Endothelial cell of umbilical vein (primary cell): ENCODE measurements around the gene TAS2R8. TPM values are rescaled to one million over a fixed set of nuclear protein-coding genes. Genes with fewer than 3 reads are reported as not detected.

Source experiments
- BruUV-seq: library from RNA; stranded (reverse); fragments of 400-500 nt; replicated peaks from 2 replicates; lab custom pipeline; 2021; lab: Mats Ljungman, UMichigan
- CTCF ChIA-PET: fragments of 300-600, 350-600 bp; sonication (Branson Sonifier 250); formaldehyde crosslinking; loops from one replicate; lab custom pipeline; 2021; ENCODE audit warnings: antibody characterized with exemption, inconsistent platforms; lab: Charles Lee
- POLR2A ChIA-PET: fragments of 300-600, 350-600 bp; sonication (Branson Sonifier 250); formaldehyde crosslinking; loops from one replicate; lab custom pipeline; 2021; ENCODE audit warnings: antibody characterized with exemption, inconsistent platforms; lab: Charles Lee
- DNase-seq: peaks from one replicate; pipeline ENCODE4 v3.0.0-alpha.2; 2011; ENCODE audit warnings: low read depth, low spot score
- FAIRE-seq: peaks from 2 replicates; lab custom pipeline; 2011; peaks lifted over from hg19 to GRCh38; lab: Jason Lieb, UNC
- H2AFZ ChIP-seq: 2 replicates; pipeline ENCODE4 v1.6.0; 2012; ENCODE audit warnings: low read depth, low read length, control low read depth, inconsistent platforms
- H3K27ac ChIP-seq: 2 replicates; pipeline ENCODE4 v1.5.1; 2011; ENCODE audit warnings: low read depth, mild to moderate bottlenecking, control low read depth, low read length, moderate library complexity; ENCODE audit not compliant: insufficient read depth
- H3K27me3 ChIP-seq, 2 experiments: 2 replicates each; pipeline versions ENCODE4 v1.6.0 to v1.6.1; 2011; ENCODE audit warnings: low read length in 2 of 2, mixed read lengths in 1 of 2; ENCODE audit not compliant: control insufficient read depth in 2 of 2, insufficient read depth in 2 of 2
- H3K36me3 ChIP-seq, 2 experiments: 2 replicates in 1 of 2; 3 replicates in 1 of 2; pipeline ENCODE4 v1.5.1; 2011; ENCODE audit warnings: low read length in 2 of 2, mild to moderate bottlenecking in 1 of 2, moderate library complexity in 1 of 2; ENCODE audit not compliant: control insufficient read depth in 2 of 2, insufficient read depth in 2 of 2; ENCODE audit errors: extremely low read depth in 1 of 2
- H3K4me1 ChIP-seq: 3 replicates; pipeline ENCODE4 v1.5.1; 2011; ENCODE audit warnings: mild to moderate bottlenecking, low read length; ENCODE audit not compliant: control insufficient read depth, insufficient read depth; ENCODE audit errors: extremely low read depth
- H3K4me2 ChIP-seq: 2 replicates; pipeline ENCODE4 v1.6.1; 2011; ENCODE audit warnings: low read length, control low read depth, mixed read lengths; ENCODE audit not compliant: insufficient read depth
- H3K4me3 ChIP-seq, 3 experiments: fragments of 200-600 bp in 1 of 3; sonication (generic), shearing (Covaris generic) in 1 of 3; replicated peaks in 1 of 3; 2 replicates each; pipeline ENCODE4 v1.5.1; 2011 to 2016; ENCODE audit warnings: control low read depth in 3 of 3, low read length in 3 of 3, mild to moderate bottlenecking in 2 of 3, inconsistent platforms in 1 of 3, low read depth in 1 of 3, moderate library complexity in 1 of 3; ENCODE audit not compliant: insufficient read depth in 1 of 3
- H3K79me2 ChIP-seq: 2 replicates; pipeline ENCODE4 v1.6.0; 2012; ENCODE audit warnings: low read length, inconsistent platforms; ENCODE audit not compliant: control insufficient read depth, insufficient read depth
- H3K9ac ChIP-seq: replicated peaks from 2 replicates; pipeline ENCODE3; 2011; ENCODE audit warnings: low read length, control low read depth; ENCODE audit not compliant: insufficient read depth; ENCODE audit errors: extremely low read depth
- H3K9me1 ChIP-seq: replicated peaks from 3 replicates; pipeline ENCODE4 v1.6.0; 2011; ENCODE audit warnings: mild to moderate bottlenecking, low read length; ENCODE audit not compliant: control insufficient read depth, insufficient read depth; ENCODE audit errors: extremely low read depth
- H3K9me3 ChIP-seq: replicated peaks from 2 replicates; pipeline ENCODE4 v1.5.1; 2012; ENCODE audit warnings: low read length, inconsistent platforms; ENCODE audit not compliant: control insufficient read depth, insufficient read depth
- H4K20me1 ChIP-seq: replicated peaks from 2 replicates; pipeline ENCODE3; 2011; ENCODE audit warnings: mild to moderate bottlenecking, low read length; ENCODE audit not compliant: control insufficient read depth, insufficient read depth; ENCODE audit errors: extremely low read depth
- EZH2 ChIP-seq: IDR thresholded peaks from 2 replicates; pipeline ENCODE4 v1.6.1; 2012; ENCODE audit warnings: borderline replicate concordance, low read depth, mild to moderate bottlenecking, moderate library complexity, low read length, inconsistent platforms; ENCODE audit not compliant: severe bottlenecking
- FOS ChIP-seq: IDR thresholded peaks from 2 replicates; pipeline ENCODE4 v1.6.1; 2011; ENCODE audit warnings: mild to moderate bottlenecking, low read length, moderate library complexity, borderline replicate concordance; ENCODE audit not compliant: insufficient read depth
- GATA2 ChIP-seq: IDR thresholded peaks from 2 replicates; pipeline ENCODE4 v1.7.0; 2011; ENCODE audit warnings: low read depth, mild to moderate bottlenecking, moderate library complexity, mixed read lengths, low read length; ENCODE audit not compliant: insufficient read length, insufficient read depth
- JUN ChIP-seq: IDR thresholded peaks from 2 replicates; pipeline ENCODE4 v1.6.1; 2011; ENCODE audit warnings: borderline replicate concordance, low read depth; ENCODE audit not compliant: insufficient read length, insufficient read depth
- MAX ChIP-seq: IDR thresholded peaks from 2 replicates; pipeline ENCODE4 v1.6.1; 2011; ENCODE audit not compliant: insufficient read depth, insufficient read length
- MYC ChIP-seq: IDR thresholded peaks from one replicate; pipeline ENCODE4 v1.6.1; 2011; ENCODE audit warnings: mild to moderate bottlenecking, low read depth, low read length
- POLR2A ChIP-seq: IDR thresholded peaks from 2 replicates; pipeline ENCODE4 v1.6.1; 2012; ENCODE audit warnings: low read depth, mild to moderate bottlenecking, control low read depth, low read length
- POLR2AphosphoS5 ChIP-seq: IDR thresholded peaks from 2 replicates; pipeline ENCODE4 v1.6.1; 2012; ENCODE audit warnings: low read depth, mild to moderate bottlenecking, control low read depth, low read length, moderate library complexity; ENCODE audit not compliant: insufficient read depth
- dilution Hi-C: fragments of 300-500 bp; cut with MboI; formaldehyde crosslinking; loops from one replicate; pipeline ENCODE4 v1.15.0; 2019; ENCODE audit warnings: low sequenced_read_pairs; ENCODE audit not compliant: extremely low pct_ligation_motif_present
- intact Hi-C: fragments of 100-400 bp; cut with micrococcal nuclease; formaldehyde crosslinking; loops from one replicate; pipeline ENCODE4 v1.10.0; 2022
- polyA plus RNA-seq, 4 experiments: library from polyadenylated mRNA; depleted of rRNA in 3 of 4; stranded (reverse) in 3 of 4; unstranded in 1 of 4; fragments of >200 nt; gene quantifications; 2 replicates each; pipeline versions ENCODE4 v1.2.1 to v1.2.3, GENCODE V29; 2011 to 2012; ENCODE audit warnings: missing spikeins in 1 of 4
- total RNA-seq: library from RNA; stranded (reverse); gene quantifications from 2 replicates; pipeline ENCODE4 v1.2.3, GENCODE V29; 2021
- TF ChIP-seq, protein P1 (sequence below), 2 donors: IDR thresholded peaks; 1 replicate in 1 of 2; 2 replicates in 1 of 2; pipeline ENCODE4 v1.5.1; 2011; ENCODE audit warnings: low read length in 2 of 2, mild to moderate bottlenecking in 2 of 2, moderate library complexity in 2 of 2, control low read depth in 1 of 2, inconsistent platforms in 1 of 2, low read depth in 1 of 2; ENCODE audit not compliant: insufficient read depth in 1 of 2; ENCODE audit errors: extremely low read depth in 1 of 2

TAS2R8 gene
- total and polyA plus RNA-seq, 2 donors (not counting 3 experiments of a cell fraction or from before 2014, with no cell fraction given), result not detected

DNA sequence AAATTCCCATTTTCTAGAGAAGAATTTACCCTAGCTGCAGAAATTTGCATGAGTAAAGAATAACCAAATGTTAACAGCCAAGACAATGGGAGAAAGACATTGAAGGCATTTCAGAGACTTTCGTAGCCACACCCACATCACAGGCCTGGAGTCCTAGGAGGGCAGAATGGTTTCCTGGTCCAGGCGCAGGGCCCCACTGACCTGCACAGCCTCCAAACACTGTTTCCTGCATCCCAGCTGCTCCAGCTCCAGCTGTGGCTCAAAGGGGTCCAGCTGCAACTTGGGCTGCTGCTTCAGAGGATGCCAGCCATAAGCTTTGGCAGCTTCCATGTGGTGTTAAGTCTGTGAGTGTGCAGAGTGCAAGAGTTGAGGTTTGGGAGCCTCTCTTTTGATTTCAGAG, 48.7 kb upstream of the TAS2R8 start:
- no peak overlapping the region for H3K4me2 ChIP-seq
- H3K9me1 ChIP-seq, result no peaks in the 10 kb centered on the region
- H4K20me1 ChIP-seq, result no peaks in the 10 kb centered on the region
- TF ChIP-seq MAX (no peak), POLR2AphosphoS5 (no peak), EZH2 (no peak), JUN (no peak), MYC (no peak), FOS (no peak), POLR2A (no peak), GATA2 (no peak)
- TF ChIP-seq, protein P1, sequence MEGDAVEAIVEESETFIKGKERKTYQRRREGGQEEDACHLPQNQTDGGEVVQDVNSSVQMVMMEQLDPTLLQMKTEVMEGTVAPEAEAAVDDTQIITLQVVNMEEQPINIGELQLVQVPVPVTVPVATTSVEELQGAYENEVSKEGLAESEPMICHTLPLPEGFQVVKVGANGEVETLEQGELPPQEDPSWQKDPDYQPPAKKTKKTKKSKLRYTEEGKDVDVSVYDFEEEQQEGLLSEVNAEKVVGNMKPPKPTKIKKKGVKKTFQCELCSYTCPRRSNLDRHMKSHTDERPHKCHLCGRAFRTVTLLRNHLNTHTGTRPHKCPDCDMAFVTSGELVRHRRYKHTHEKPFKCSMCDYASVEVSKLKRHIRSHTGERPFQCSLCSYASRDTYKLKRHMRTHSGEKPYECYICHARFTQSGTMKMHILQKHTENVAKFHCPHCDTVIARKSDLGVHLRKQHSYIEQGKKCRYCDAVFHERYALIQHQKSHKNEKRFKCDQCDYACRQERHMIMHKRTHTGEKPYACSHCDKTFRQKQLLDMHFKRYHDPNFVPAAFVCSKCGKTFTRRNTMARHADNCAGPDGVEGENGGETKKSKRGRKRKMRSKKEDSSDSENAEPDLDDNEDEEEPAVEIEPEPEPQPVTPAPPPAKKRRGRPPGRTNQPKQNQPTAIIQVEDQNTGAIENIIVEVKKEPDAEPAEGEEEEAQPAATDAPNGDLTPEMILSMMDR (IDR thresholded peaks at IDR 0.05; ENCODE audit: extremely low read depth in 1 of 2, insufficient read depth in 1 of 2, low read depth in 1 of 2, low read length in 2 of 2), result no peak
- H3K27ac ChIP-seq, result no peak overlapping the region
- no peak for DNase-seq
- ChIA-PET CTCF (no interaction called here), POLR2A (no interaction called here)
- no peak for FAIRE-seq
- no peaks in the 10 kb centered on the region for H3K79me2 ChIP-seq
- H3K4me3 ChIP-seq, result no peak overlapping the region
- dilution Hi-C loops (no loop called here), intact Hi-C loops (no loop called here)
- H3K27me3 ChIP-seq, result no peaks in the 10 kb centered on the region
- H3K4me1 ChIP-seq, result no peaks in the 10 kb centered on the region
- no peak overlapping the region for H3K9ac ChIP-seq
- H2AFZ ChIP-seq, result no peak overlapping the region
- H3K9me3 ChIP-seq, result peaks cover 2% of the 10 kb centered on the region
- H3K36me3 ChIP-seq, result no peaks in the 10 kb centered on the region
- no TSS peak for BruUV-seq
